GM21423 (cell line): Measurements from ENCODE around the gene STEAP1B.

Source experiments
- ATAC-seq: cut with Tn5 transposase; IDR thresholded peaks from one replicate; pipeline ENCODE4 v1.9.1; 2021; ENCODE audit warnings: mild to moderate bottlenecking, moderate library complexity; ENCODE audit not compliant: unreplicated experiment

Gene STEAP1B

GRCh38 chr7:22377703-22378102 lies 122.3 kb downstream of the STEAP1B start:
- no peak for ATAC-seq

- ATAC-seq = no peak
Measured at GRCh38 chr7:22375359-22376048, 124.5 kb downstream of the STEAP1B start.

DNA sequence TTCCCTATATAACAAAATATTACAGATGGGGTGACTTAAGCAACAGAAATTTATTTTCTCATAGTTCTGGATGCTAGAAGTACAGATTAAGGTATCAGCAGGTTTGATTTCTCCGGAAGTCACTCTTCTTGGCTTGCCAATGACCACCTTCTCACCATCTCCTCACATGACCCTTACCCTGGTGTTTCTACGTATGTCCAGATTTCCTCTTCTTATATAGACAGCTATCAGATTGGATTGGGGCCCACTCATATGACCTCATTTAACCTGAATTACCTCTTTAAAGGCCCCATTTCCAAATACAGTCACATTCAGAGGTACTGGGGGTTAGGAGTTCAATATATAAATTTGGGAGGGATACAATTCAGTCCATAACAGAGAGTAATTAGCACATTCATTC lies 126.1 kb downstream of the STEAP1B start:
- ATAC-seq = no peak

DNA sequence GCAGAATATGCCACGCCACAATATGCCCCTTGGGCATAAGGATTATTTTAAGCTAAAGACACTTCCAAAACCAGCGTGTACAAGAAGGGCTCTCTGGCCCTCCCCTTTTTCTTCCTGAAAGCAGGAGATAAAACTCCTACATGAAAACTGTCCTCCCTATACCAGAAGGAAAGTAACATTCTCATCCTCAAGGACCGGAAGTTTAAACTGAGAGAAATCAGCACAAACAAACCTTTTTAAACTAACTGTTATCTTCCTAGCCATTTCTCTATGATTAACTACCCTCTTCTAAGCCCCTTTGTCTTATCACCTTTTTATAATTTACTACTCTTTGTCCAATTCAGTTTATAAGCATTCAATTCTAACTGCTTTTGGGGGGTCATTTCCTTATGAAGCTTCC lies 126.6 kb downstream of the STEAP1B start:
- no peak for ATAC-seq

- ATAC-seq = no peak
Measured at GRCh38 chr7:22372863-22373262, 127.1 kb downstream of the STEAP1B start.

GRCh38 chr7:22371878-22372277 lies 128.1 kb downstream of the STEAP1B start:
- ATAC-seq = no peak
